AG09309 (cell line): ENCODE data around the gene DGCR6L.
"Not testable (repeated sequence)": the region's sequence is repeated elsewhere in the genome, so short reads cannot be mapped to it uniquely, and the experiment has no call there.

ENCODE experiments used
- DNase-seq: peaks from one replicate; pipeline ENCODE4 v3.0.0-alpha.2; 2010; ENCODE audit warnings: low read depth
- H3K4me3 ChIP-seq: 2 replicates; pipeline ENCODE4 v1.5.1; 2011; ENCODE audit warnings: mild to moderate bottlenecking, low read depth, low read length, moderate library complexity; ENCODE audit not compliant: control insufficient read depth
- CTCF ChIP-seq: IDR thresholded peaks from 2 replicates; pipeline ENCODE4 v1.5.1; 2011; ENCODE audit warnings: mild to moderate bottlenecking, low read depth, low read length, inconsistent platforms; ENCODE audit not compliant: insufficient read depth, control insufficient read depth; ENCODE audit errors: missing control alignments

Gene DGCR6L

GRCh38 chr22:20312396-20313191 is 7.3 kb downstream of the DGCR6L start:
- TF ChIP-seq CTCF = no peak
- no peak overlapping the region for H3K4me3 ChIP-seq
- no peak for DNase-seq

- not testable (repeated sequence) for DNase-seq
Observed at GRCh38 chr22:20311249-20312062, 8.4 kb downstream of the DGCR6L start.

GRCh38 chr22:20310773-20311172 is 9.1 kb downstream of the DGCR6L start:
- not testable (repeated sequence) for DNase-seq, H3K4me3 ChIP-seq

More at GRCh38 chr22:20311249-20312062, 8.4 kb downstream of the DGCR6L start:
- not testable (repeated sequence) for H3K4me3 ChIP-seq

DNA sequence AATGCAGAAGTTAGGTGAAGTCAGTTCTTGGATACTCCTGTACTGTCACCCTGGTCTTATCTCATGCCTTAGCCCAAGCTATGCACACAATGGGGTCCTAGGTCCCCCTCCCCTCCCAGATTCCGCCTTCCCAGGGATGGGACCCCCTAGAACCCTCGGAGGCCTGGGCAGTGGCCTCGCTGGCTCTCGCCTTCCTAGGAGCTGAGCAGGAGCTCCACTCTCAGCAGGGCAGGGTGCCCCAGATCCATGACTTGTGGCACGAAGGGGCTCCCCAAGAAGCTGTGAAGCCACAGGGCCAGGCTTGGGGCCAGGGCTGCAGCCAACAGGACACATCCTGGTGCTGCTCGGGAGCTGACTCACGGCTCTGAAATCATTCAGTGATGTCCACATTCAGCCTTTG is 9.7 kb downstream of the DGCR6L start:
- not testable (repeated sequence) for DNase-seq, H3K4me3 ChIP-seq

DNA sequence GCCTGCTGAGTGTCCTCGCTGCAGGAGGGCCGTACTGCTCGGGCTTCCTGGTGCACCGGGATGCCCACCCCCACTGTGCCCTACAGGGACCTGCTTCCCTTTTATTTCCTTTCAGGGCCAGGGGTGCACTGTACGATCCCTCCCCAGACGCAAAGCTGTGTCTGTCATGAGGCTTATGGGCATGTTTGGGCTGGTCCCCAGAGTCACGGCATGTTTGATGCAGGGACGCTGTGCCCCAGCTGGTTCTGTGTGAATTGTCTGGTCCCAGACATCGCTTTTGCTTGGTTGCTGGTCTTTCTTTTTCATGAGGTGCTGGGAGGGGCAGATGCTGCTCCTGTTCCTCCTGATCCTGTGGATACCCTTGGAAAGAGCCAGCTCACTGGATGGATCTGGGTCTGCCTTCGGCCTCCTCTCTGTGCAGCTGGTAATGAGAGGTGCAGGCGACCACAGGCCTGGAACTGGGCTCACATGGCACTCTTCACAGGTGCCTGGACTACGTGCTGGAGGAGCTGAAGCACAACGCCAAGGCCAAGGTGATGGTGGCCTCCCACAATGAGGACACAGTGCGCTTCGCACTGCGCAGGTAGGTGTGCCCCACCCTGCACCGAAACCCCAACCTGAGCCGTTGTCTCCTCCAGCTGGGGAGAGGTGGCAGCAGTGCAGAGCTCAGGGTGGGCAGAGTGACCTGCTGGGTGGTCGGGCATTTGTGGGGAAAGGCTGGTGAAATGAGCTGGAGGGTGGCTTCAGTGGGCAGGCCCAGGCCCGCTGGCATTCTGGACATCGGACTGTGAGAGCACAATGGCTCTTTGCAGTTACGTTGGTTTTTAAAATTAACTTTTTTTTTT is 10.8 kb downstream of the DGCR6L start:
- not testable (repeated sequence) for DNase-seq, H3K4me3 ChIP-seq

DNA sequence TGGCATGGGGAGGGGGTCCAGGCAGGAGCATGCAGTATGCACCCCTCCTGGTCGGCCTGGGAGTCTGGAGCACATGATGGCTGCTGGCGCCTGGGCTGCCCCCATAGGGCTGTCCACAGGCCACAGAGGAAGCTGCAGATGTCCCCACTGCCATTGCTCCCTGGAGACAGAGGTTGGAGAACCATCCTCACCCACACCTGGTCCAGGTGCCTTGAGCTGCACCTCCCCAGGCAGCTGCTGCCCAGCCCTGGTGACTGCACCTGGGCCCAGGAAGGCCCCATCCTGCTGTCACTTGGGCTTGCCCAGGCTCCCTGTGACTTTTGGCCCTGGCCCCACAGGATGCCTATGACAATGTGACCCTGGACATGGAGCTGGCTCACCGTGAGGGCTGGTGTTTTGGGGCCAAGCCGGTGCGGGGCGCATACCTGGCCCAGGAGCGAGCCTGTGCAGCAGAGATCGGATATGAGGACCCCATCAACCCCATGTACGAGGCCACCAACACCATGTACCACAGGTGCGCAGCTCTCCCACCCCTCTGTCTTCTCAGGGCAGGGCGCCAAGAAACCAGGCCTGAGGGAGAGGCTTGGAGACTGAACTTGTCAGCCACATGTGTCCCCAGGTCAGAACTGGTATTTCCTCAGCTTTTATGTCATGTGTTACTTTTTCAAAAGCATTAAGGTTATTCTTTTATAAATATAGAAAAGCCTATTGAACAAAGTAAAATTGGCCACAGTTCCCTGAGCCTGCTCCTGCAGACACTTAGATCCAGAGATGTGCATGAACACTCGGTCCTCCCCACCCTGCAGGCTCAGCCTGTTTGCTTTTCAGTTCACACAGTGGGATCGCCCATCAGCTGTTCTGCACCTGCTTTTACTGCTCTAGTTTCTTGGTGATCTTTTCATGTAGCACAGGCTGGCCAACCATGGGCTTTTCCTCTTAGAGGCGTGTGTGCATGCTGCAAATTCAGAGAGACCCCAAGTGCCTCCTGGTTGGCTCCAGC is 12.1 kb downstream of the DGCR6L start:
- not testable (repeated sequence) for DNase-seq, H3K4me3 ChIP-seq

DNA sequence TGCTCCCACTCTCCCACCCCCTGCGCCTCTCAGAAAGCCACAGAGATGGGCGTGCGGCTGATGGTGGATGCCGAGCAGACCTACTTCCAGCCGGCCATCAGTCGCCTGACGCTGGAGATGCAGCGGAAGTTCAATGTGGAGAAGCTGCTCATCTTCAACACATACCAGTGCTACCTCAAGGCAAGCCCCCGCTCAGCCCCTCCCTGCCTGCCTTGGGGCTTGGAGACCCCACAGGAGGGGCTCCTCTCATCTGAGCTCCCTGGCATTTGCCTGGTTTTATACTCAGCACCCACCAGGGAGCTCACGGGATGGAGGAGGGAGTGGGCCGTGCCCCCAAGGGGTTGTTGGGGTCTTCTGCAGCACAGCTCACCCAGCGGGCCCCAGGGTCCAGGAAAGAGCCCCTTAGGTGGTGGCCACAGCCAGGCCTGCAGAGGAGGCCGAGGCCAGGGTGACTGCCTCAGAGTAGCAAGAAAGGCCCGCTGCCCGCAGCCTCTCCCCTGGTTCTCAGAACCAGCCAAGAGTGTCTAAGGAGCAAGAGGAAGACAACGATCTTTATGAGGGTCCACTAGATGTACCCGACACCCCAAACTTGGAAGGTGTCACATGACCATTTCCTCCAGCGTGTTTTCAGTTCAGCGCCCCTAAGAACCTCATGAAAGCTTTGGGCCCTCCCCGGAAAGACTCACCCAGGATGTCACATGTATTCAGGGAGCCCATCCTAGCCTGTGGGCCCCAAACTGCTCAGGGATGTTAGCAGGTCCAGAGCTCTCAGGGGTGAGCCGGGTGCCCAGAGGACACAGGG is 13.0 kb downstream of the DGCR6L start:
- not testable (repeated sequence) for DNase-seq, H3K4me3 ChIP-seq

DNA sequence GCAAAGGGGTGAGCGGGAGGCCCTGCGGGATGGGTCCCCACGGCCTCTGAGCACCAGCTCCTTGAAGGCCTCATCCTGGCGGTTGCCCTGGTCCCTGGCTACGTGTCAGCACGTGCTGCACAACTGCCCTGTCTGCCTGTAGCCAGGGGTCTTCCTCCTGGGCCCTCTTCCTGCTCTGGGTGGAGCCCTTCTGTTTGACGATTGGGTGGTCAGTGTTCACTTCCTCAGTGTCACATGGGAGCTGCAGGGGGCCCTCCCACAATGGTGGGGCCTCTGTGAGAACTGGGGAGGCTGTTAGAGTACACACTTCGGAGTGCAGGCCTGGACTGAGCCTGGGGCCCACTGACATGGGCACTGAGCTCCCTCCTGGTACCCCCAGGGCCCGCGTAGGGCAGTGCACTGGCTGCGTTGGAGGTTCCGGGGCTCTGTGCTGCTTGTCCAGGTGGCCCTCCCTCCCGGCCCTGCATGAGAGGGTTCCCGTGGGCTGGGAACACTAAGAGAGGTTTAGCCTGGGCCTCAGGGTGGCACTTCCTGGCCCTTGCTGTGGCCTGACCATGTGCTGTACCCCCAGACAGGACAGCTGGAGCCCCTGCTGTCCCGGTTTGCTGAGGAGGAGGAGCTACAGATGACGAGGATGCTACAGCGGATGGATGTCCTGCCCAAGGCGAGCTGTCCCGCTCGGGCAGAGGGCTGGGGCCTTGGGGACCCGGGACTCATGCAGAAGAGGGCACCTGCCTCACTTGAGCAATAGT is 13.8 kb downstream of the DGCR6L start:
- no peak overlapping the region for H3K4me3 ChIP-seq
- DNase-seq = no peak
- TF ChIP-seq CTCF = no peak

GRCh38 chr22:20305230-20305893 is 14.5 kb downstream of the DGCR6L start:
- not testable (repeated sequence) for DNase-seq, H3K4me3 ChIP-seq
